ENCODE measurements around the gene CHRDL2.

The CHRDL2 gene

DNA sequence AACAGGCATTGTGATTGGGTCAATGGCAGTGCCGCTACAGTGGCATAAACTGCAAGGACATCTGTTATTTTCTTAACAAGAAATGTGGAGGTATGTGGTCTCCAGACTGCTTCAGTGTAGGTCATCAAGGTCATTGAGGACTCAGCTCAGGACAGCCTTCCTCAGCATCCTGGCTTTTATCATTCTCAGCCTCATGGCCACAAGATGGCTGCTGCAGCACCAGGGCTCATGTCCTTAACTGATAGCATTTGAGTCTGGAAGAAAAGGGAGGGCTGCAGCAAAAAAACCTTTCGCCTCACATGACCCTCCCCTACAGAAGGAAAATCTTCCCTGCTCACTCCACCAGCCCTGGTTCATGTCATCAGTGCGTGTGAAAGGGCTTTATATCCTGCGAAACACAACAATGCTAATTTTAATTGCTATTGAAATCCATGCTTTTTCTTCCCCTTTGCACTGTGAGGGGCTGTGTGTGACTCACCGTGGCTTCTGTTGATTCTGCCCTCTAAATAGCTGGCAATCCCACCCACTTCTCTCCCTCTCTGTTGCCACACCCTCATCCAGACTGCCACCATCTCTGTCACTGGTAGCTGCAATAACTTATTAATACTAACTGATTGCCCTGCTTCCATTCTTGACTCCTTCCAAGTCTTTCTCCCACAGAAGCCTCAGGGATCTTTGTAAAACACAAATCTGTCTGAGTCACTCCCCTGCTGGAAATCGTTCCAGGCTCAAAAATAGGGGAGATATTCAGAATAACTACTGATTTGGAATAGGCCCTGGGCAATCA is 43.8 kb downstream of the CHRDL2 start:
- H3K4me3 ChIP-seq (replicated peaks in 1 of 2; ENCODE audit: low read depth in 2 of 2, low read length in 2 of 2): no peak overlapping the region
- DNase-seq (ENCODE audit: low read depth in 2 of 2): peak; percentile 40 to 54
- TF ChIP-seq, protein P1, sequence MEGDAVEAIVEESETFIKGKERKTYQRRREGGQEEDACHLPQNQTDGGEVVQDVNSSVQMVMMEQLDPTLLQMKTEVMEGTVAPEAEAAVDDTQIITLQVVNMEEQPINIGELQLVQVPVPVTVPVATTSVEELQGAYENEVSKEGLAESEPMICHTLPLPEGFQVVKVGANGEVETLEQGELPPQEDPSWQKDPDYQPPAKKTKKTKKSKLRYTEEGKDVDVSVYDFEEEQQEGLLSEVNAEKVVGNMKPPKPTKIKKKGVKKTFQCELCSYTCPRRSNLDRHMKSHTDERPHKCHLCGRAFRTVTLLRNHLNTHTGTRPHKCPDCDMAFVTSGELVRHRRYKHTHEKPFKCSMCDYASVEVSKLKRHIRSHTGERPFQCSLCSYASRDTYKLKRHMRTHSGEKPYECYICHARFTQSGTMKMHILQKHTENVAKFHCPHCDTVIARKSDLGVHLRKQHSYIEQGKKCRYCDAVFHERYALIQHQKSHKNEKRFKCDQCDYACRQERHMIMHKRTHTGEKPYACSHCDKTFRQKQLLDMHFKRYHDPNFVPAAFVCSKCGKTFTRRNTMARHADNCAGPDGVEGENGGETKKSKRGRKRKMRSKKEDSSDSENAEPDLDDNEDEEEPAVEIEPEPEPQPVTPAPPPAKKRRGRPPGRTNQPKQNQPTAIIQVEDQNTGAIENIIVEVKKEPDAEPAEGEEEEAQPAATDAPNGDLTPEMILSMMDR (IDR thresholded peaks at IDR 0.05; ENCODE audit: low read depth, low read length): no peak

DNA sequence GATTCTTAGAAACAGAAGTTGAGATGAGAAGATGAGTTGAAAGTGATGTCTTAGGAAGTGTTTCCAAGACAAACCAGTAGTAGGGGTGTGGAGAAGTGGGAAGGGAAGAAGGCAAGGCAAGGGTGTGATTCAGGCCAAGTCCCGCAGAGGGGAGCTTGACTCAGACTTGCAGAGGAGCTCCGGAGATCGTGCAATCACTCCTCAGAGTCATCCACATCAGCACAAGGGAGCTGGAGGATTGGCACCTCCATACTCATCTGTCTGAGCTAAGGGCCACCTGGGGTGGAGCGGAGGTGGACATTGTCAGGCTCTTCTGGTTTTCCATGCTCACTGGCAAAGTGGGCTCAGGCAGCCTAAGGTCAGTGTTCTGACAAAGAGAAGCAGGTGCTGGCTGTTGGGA is 44.4 kb downstream of the CHRDL2 start:
- TF ChIP-seq, protein P1 (IDR thresholded peaks at IDR 0.05; ENCODE audit: low read depth, low read length): peak; percentile 28
- no peak overlapping the region for H3K4me3 ChIP-seq (replicated peaks in 1 of 2; ENCODE audit: low read depth in 2 of 2, low read length in 2 of 2)
- peak; percentile 63 to 85 for DNase-seq (ENCODE audit: low read depth in 2 of 2)

DNA sequence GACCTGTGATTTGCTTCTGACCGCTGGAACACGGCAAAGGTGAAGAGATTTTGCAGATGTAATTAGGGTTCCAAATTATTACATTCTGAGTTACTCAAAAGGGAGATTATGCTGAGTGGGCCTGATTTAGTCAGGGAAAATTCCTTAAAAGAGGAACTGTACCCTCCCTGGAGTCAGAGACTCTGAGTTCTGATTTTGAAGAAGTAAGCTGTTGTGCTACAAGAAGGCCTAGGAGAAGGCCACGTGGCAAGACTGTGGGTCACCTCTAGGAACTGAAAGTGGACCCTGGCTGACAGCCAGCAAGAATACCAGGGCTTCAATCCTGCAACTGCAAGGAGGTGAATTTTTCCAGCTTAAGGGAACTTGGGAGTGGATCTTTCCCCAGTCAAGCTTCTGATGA is 45.3 kb downstream of the CHRDL2 start:
- TF ChIP-seq, protein P1 (IDR thresholded peaks at IDR 0.05; ENCODE audit: low read depth, low read length): no peak
- DNase-seq (ENCODE audit: low read depth in 2 of 2): no peak
- H3K4me3 ChIP-seq (replicated peaks in 1 of 2; ENCODE audit: low read depth in 2 of 2, low read length in 2 of 2): no peak overlapping the region

DNA sequence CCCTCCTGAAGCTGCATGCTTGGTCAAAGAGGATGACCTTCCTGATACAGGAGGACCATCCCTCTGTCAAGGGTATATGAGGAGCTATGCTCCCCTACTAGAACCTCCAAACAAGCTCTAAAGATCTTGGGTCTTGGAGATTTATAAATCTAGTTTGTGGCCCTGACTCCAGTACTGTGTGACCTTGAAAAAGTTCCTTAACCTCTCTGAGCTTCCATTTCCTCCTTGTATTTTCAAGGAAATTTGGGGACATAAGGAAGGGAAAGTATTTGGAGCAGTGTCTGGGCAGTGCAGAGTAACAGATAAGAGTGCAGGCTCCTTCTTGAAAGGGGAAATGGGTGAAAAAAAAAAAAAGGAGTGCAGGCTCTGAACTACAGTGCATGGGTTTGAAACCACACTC is 45.9 kb downstream of the CHRDL2 start:
- TF ChIP-seq, protein P1 (IDR thresholded peaks at IDR 0.05; ENCODE audit: low read depth, low read length): no peak
- H3K4me3 ChIP-seq (replicated peaks in 1 of 2; ENCODE audit: low read depth in 2 of 2, low read length in 2 of 2): no peak overlapping the region
- DNase-seq (ENCODE audit: low read depth in 2 of 2): no peak

DNA sequence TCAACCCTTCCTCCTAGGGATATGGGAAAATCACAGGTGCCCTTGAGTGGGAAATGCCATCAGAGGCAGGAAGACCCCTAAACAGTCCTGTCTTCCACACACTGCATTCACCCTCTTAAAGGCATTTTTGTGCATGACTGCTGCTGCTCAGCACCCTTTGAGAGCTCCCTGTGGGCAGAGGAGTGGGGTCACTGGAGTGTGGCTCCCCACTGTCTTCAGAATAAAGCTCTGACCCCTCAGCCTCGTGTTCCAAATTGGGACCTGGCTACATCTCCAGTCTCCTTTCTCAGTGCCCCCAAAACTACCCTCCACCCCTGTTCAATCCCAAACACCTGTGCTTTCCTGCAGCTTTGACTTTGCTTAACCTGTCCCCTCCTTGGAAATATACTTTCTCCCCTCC is 46.6 kb downstream of the CHRDL2 start:
- TF ChIP-seq, protein P1 (IDR thresholded peaks at IDR 0.05; ENCODE audit: low read depth, low read length): no peak
- no peak for DNase-seq (ENCODE audit: low read depth in 2 of 2)
- H3K4me3 ChIP-seq (replicated peaks in 1 of 2; ENCODE audit: low read depth in 2 of 2, low read length in 2 of 2): no peak overlapping the region

DNA sequence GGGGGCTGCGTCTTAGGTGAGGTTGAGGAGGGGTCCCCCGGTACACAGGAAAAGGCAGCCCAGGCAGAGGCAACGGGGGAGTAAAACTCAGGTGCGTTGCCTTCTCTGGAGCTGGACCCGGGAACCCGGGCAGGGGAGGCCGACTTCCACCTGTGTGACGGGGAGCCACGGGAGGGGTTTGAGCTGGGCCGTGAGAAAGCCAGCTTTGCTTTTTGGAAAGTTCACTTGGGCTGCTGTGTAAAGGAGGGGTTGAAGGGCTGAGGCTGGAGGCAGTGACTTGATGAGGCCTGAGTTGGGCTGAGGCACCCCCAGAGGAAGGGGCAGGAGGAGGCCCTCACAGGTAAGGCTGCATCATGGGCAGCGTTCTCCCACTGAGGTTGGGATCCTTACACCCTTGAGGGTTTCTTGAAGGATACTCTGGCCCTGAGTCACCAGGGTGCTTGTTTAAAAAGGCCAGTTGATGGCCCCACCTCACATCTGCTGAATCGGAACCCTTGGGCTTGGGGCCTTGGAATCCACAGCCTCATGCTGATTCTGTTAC is 47.2 kb downstream of the CHRDL2 start:
- TF ChIP-seq, protein P1 (IDR thresholded peaks at IDR 0.05; ENCODE audit: low read depth, low read length): no peak
- peak in 1 of 2 donors; percentile 39 for DNase-seq (ENCODE audit: low read depth in 2 of 2)
- H3K4me3 ChIP-seq (replicated peaks in 1 of 2; ENCODE audit: low read depth in 2 of 2, low read length in 2 of 2): no peak overlapping the region

Data from cardiac fibroblast (primary cell).